ENCODE results near the gene EIF1B. TPM values are rescaled to one million over a fixed set of nuclear protein-coding genes. Genes with fewer than 3 reads are reported as not detected.
A peak's percentile ranks its signal among the peaks of the same experiment; 100 is the strongest.
"Not testable (repeated sequence)": the region's sequence is repeated elsewhere in the genome, so short reads cannot be mapped to it uniquely, and the experiment has no call there.

The EIF1B gene
- 13.8 TPM for total RNA-seq

DNA sequence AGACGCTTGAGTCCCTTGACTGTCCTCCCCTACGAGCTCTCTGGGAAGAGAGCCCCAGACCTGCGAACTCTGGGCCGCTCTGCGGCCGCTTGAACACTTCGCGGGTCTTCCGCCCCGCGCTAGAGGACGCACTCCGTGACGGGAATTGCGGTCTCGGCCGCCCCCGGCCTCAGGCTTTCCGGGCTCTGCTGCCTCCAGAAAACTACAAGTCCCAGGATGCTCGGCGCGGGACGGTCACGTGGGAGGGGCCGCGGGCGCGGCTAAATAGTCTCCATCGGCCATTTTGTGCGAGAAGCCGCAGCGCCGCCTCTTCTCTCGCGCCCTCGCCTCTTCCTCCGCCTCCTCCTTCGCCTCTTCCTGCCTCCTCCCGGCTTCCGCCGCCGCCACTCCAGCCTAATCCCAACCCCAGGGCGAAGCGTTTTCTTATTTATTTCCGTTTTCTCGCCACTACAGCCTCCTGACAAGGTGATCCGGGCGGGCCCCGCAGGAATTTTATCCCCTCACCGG, at the start of gene EIF1B:
Gene EIF1B (plus strand): TSS at position 290 of the 507 bp plus-strand sequence. CDS start 235 bp downstream, outside the sequence.
- peak; percentile 99 for DNase-seq

DNA sequence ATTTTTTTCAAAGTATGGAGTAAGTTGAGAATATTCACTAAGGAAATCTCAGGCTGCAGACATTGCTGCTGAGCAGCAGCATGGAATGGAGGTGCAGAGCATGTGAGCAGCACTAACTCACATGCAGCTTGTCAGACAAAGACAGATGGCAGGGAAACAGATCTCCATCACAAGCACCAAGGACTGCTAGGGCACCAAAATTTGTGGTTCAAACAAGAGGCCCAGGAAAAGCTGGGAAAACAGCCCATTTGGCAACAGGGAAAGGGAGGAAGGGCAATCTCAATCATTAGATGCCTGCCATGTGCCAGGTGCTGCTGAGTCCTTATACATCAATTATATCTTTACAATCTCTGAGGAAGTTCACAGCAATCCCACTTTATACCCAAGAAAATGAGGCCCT, 47.2 kb upstream of the EIF1B start:
- DNase-seq: no peak

DNA sequence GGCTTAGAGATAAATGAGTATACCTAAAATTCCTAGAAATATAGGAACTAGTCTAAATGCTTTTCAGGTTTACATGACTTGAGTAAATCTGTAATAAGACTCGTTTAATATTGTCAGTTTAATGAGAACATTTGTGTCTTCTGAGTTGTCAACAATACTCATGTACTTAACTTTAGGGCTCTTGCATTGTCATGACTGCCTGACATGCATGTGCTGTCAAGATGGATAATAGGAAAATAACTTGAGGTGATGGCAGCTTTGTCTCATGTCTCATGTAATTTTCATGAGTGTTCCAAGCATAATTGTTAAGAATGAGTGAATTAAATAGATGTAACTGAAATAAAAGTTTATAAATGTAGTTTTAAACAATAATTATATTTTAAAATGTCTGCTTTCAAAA, 45.1 kb upstream of the EIF1B start:
- no peak for DNase-seq

DNA sequence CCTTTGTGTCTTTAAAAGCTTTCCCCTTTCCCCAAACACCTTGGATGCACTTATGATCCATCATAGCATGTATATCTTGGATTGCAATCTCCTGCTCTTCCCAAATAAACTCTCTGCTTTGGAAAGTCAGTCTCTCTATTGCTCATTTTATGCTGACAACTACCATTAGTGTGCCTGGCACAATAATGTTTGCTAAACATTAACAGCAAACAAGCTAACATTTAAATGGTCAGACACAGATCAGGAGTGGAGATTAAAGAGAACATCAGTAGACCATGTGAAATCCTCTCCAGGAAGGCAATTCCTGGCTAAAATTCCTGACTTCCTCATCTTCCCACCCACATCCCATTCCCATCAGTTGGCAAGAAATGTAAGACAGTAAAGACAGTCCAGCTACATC, 44.3 kb upstream of the EIF1B start:
- DNase-seq: no peak

DNA sequence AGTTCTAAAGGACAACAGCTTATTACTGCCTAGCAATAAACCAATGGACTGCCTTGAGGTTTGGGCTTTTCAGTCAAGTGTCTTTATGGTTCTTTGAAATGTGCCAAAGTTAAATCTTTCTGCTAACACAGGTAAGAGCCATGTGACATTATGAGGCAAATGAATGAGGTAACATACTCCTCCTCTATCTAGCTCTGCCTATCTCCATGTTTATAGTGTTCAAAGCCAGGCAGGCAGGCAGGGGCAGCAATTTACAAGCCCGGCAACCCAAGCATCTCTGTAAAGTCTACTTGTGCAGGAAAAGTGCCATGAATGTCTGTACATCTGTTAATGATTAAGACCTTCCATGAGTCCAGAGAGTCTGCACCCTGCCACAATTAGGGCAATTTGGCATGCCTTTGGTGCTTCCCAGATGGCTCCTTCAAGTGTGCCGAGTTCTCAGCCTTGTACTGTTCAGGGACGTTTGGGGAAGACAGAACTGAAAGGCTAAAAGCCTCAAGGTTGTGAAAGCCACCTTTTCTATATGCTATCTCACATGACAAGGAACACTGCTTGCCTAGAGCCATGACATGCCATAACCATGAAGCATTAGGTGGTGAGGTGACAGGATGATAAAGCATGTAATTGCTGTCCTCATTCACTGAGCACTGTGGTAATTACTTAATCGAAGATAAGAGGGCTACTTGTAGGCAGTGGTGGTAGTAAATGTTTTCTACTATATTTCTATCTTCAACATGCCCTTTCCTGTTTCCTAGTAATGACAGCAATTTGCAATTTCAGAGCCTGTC, 41.4 kb upstream of the EIF1B start:
- DNase-seq: no peak

GRCh38 chr3:40268802-40269524, 40.5 kb upstream of the EIF1B start:
- DNase-seq: no peak

DNA sequence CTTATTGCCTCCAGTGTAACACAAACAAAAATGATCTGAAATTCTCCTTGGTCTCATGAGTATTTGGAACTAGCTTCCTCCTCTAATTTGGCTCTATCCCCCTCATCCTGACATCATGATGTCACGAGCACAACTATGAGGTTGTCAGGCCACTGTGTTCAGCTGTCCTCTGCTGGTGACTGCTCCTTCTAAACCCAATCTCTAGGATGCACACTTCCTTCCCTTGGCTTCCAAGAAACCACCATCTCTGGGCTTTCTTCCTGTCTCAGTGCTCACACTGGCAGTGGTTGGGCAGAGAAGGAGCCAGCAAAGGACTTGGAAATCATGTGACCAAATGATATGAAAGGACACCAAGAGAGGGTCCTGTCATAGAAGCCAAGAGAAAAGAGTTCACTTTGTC, 30.7 kb upstream of the EIF1B start:
- DNase-seq: no peak

- DNase-seq: no peak
These were observed 27.5 kb upstream of the EIF1B start for GRCh38 chr3:40281995-40282394.

- DNase-seq: not testable (repeated sequence)
These were observed 26.4 kb upstream of the EIF1B start for GRCh38 chr3:40283057-40283456.

GRCh38 chr3:40287248-40287647, 22.3 kb upstream of the EIF1B start:
- DNase-seq: no peak

GRCh38 chr3:40290396-40290795, 19.1 kb upstream of the EIF1B start:
- no peak for DNase-seq

DNA sequence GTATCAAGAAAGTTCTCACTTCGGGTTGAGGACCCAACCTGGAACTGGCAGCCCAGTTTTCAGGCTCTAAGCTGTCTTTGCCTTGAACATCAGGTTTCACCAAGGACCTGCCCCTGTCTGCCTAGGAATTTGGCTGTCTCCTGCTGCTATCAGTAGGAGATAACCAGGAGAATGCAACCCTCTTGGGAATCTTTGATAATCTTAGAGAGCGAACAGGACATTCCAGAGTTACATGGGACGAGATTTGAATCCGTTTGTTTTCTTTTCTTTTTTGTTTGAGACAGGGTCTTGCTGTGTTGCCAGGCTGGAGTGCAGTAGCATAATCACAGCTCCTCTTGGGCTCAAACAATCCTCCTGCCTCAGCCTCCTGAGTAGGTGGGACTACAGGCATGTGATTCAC, 18.0 kb upstream of the EIF1B start:
- no peak for DNase-seq

DNA sequence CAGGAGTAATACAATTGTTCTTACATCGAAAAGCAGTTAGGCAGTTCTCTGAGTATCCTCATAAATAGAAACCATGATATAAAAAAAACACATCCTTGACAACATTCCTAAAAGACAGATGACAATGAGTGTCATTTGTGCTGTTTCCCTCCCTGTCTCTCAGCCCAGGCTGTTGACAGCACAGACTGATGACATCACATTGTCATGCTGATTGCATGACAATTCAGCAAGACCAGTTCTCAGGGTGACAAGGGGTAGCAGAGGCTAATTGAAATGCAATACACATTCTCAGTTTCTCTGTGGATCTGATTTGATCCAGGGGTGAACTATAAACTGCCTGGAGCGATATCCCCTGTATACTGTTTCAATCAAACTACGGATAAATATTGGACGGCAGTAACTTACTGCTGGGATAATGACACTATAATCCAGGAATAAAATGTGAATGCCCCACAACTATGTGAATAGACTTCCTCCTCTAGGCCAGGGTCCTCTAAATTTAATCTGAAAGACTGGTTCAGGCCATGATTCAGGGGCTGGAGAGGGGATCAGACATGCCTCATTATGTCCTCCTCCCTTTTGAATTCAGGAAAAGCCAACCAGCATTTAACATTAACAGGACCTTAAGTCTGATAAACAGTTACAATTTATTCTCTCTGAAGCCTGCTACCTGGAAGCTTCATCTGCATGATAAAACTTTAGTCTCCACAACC, 16.7 kb upstream of the EIF1B start:
- no peak for DNase-seq

- DNase-seq: no peak
These were observed 15.1 kb upstream of the EIF1B start for GRCh38 chr3:40294434-40294833.

DNA sequence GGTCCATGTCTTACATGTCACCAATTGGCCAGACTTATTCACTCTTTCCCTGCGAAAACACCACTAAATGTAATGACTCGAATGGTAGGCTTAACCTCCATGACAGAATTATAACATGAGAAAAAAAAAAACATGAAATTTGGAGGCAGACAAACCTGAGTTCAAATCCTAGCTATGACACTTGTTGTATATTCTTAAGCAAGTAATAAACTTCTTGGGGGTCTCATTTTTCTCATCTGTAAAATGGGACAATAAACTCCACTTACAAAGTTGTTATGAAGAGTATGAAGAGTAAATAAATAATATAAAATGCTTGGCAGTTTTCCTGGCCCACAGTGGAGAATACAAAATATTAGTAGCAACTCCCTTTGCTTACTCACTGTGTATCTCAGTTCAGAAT, 11.4 kb upstream of the EIF1B start:
- no peak for DNase-seq

DNA sequence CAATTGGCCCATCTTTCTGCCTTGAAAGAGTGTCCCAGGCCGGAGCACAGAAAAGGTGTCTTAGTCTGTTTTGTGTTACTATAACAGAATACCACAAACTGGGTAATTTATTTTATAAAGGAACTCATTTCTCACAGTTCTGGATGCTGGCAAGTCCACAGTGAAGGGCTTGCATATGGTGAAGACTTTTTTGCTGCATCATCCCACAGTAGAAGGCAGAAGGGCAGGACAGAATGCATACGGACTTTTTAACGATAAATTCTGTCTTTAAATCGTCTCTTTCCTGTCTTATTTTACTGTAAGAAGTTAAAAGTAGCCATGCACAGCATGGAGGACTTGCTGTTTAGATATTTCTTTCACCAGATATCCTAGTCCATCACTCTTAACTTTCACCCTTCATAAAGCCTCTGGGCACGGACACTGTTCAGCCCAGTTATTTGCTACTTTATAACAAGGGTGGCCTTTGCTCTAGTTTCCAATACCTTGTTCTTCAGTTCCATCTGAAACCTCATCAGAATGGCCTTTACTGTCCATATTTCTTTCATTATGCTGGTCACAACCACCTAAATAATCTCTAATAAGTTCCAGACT, 10.3 kb upstream of the EIF1B start:
- no peak for DNase-seq

DNA sequence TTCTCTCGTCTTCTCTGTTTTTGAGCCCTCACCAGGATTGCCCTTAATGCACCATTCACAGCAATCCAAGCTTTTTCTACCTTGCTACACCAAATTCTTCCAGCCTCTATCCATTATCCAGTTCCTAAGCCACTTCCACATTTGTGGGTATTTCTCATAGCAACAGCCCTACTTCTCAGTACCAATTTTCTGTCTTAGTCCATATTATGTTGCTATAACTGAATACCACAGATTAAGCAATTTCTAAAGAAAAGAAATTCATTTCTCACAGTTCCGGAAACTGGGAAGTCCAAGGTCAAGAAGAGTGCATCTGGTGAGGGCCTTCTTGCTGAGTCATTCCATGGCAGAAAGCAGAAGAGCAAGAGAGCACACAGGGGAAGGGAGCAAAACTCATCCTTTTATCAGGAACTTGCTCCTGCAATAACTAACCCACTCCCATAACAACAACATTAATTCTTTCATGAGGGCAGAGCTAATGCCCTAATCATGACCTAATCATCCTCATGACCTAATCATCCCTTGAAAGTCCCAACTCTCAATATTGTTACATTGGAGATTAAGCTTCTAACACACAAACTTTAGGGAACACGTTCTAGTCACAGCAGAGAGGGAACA, 9.7 kb upstream of the EIF1B start:
- DNase-seq: no peak

GRCh38 chr3:40302784-40303183, 6.7 kb upstream of the EIF1B start:
- DNase-seq: no peak

GRCh38 chr3:40304352-40304751, 5.2 kb upstream of the EIF1B start:
- no peak for DNase-seq

DNA sequence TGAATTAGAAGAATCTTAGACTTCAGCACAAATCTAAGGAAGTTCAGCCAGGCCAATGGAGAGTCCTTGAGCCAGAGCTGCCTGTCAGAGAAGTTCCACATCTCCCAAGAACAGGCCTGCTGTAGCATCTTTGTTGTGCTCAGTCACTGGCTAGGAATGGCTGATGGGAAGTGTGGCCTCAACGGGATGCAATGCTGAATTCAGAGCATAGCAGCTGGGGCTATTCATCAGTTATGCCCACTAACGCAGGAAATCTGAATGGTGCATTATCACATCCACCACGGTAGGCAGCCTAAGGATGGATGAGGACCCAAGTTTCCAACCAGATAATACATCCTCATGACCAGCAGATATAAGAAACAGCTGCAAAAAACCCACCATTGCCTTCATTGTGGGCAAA, 3.2 kb upstream of the EIF1B start:
- no peak for DNase-seq

DNA sequence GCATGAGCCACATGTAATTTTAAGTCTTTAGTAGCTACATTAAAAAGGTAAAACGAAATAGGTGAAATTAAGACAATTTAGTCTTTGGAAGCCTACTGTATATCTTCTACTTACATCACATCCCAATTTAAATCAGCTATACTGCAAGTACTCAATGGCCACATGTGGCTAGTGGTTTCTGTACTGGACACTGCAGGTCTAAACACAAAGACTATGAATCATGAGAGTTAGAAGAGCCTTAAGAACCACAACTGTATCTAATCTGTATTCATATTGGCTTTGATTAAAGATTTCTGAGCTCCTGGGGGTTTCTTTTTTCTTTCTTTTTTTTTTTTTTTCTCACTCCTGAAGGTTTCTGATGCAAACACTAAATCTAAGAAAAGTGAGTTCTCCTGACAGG, 2.3 kb upstream of the EIF1B start:
- no peak for DNase-seq
